IMR-90 (cell line): ENCODE measurements around the gene BRAF. TPM values are rescaled to one million over a fixed set of nuclear protein-coding genes. Genes with fewer than 3 reads are reported as not detected.

Experiments
- ATAC-seq: fragments of 200-7000 bp; cut with Tn5 transposase; 2 replicates; pipeline ENCODE4 v1.9.1; 2020; ENCODE audit warnings: low read depth, mild to moderate bottlenecking, moderate library complexity
- BruUV-seq: library from RNA; stranded (reverse); fragments of 400-500 nt; replicated peaks from 2 replicates; lab custom pipeline; 2021; lab: Mats Ljungman, UMichigan
- CTCF ChIA-PET: fragments of 300-600 bp; formaldehyde crosslinking; extraction: SDS; loops from one replicate; lab custom pipeline; 2021; ENCODE audit warnings: antibody characterized with exemption; lab: Yijun Ruan, JAX
- POLR2A ChIA-PET: fragments of 300-600 bp; sonication (Branson Sonifier 250); formaldehyde crosslinking; loops from one replicate; lab custom pipeline; 2022; ENCODE audit warnings: antibody characterized with exemption; ENCODE audit not compliant: unreplicated experiment; lab: Charles Lee
- DNase-seq: peaks from one replicate; pipeline ENCODE4 v3.0.0; 2013
- H2AFZ ChIP-seq: replicated peaks from 2 replicates; pipeline ENCODE3; 2013; ENCODE audit warnings: low read length, mild to moderate bottlenecking; ENCODE audit not compliant: poor library complexity
- H2AK5ac ChIP-seq: 2 replicates; pipeline ENCODE4 v1.6.1; 2013; ENCODE audit warnings: low read depth, low read length, inconsistent platforms
- H2AK9ac ChIP-seq: replicated peaks from 2 replicates; pipeline ENCODE3; 2013; ENCODE audit warnings: mild to moderate bottlenecking, low read depth, low read length, moderate library complexity; ENCODE audit not compliant: poor library complexity
- H2BK120ac ChIP-seq: 2 replicates; pipeline ENCODE4 v1.6.1; 2013; ENCODE audit warnings: low read depth, low read length, inconsistent platforms
- H2BK15ac ChIP-seq: 3 replicates; pipeline ENCODE4 v1.6.1; 2013; ENCODE audit warnings: low read depth, low read length, inconsistent platforms
- H2BK20ac ChIP-seq: 2 replicates; pipeline ENCODE4 v1.6.1; 2013; ENCODE audit warnings: low read depth, mild to moderate bottlenecking, inconsistent platforms, low read length, moderate library complexity
- H2BK5ac ChIP-seq: 2 replicates; pipeline ENCODE4 v1.6.1; 2013; ENCODE audit warnings: mild to moderate bottlenecking, low read depth, low read length, inconsistent platforms; ENCODE audit not compliant: poor library complexity, severe bottlenecking
- H3K14ac ChIP-seq: replicated peaks from 2 replicates; pipeline ENCODE4 v1.6.1; 2013; ENCODE audit warnings: low read depth, low read length, inconsistent platforms
- H3K18ac ChIP-seq: 2 replicates; pipeline ENCODE4 v1.6.1; 2013; ENCODE audit warnings: low read depth, low read length, control low read depth
- H3K23ac ChIP-seq: 2 replicates; pipeline ENCODE4 v1.6.1; 2013; ENCODE audit warnings: low read depth, low read length, inconsistent platforms
- H3K27ac ChIP-seq: 2 replicates; pipeline ENCODE4 v1.5.1; 2013; ENCODE audit warnings: mild to moderate bottlenecking, control low read depth, low read length; ENCODE audit not compliant: insufficient read depth
- H3K27me3 ChIP-seq: 2 replicates; pipeline ENCODE4 v1.6.1; 2013; ENCODE audit warnings: low read length; ENCODE audit not compliant: control insufficient read depth, insufficient read depth
- H3K36me3 ChIP-seq: 2 replicates; pipeline ENCODE4 v1.6.1; 2013; ENCODE audit warnings: low read length, mixed read lengths; ENCODE audit not compliant: control insufficient read depth, insufficient read depth
- H3K4ac ChIP-seq: 2 replicates; pipeline ENCODE4 v1.6.1; 2013; ENCODE audit warnings: low read depth, low read length, inconsistent platforms
- H3K4me1 ChIP-seq: 2 replicates; pipeline ENCODE4 v1.6.1; 2013; ENCODE audit warnings: low read length, mixed read lengths; ENCODE audit not compliant: control insufficient read depth, insufficient read depth
- H3K4me2 ChIP-seq: 2 replicates; pipeline ENCODE4 v1.6.1; 2013; ENCODE audit warnings: low read depth, mild to moderate bottlenecking, control low read depth, low read length, moderate library complexity
- H3K4me3 ChIP-seq: 2 replicates; pipeline ENCODE4 v1.5.1; 2013; ENCODE audit warnings: low read depth, mild to moderate bottlenecking, control low read depth, low read length, moderate library complexity; ENCODE audit not compliant: insufficient read depth
- H3K56ac ChIP-seq: 2 replicates; pipeline ENCODE4 v1.6.1; 2013; ENCODE audit warnings: low read length, inconsistent platforms; ENCODE audit not compliant: insufficient read depth; ENCODE audit errors: extremely low read depth
- H3K79me1 ChIP-seq, 2 experiments: 2 replicates each; pipeline ENCODE4 v1.6.1; 2013; ENCODE audit warnings: low read length in 2 of 2, inconsistent platforms in 1 of 2, low read depth in 1 of 2
- H3K9ac ChIP-seq: 2 replicates; pipeline ENCODE4 v1.6.1; 2013; ENCODE audit warnings: low read depth, low read length, control low read depth
- H3K9me1 ChIP-seq: 2 replicates; pipeline ENCODE4 v1.6.1; 2013; ENCODE audit warnings: low read length, inconsistent platforms; ENCODE audit not compliant: insufficient read depth
- H3K9me3 ChIP-seq: 2 replicates; pipeline ENCODE4 v1.6.1; 2013; ENCODE audit warnings: low read length; ENCODE audit not compliant: control insufficient read depth, insufficient read depth
- H4K20me1 ChIP-seq: 2 replicates; pipeline ENCODE4 v1.6.1; 2013; ENCODE audit warnings: low read length, inconsistent platforms; ENCODE audit not compliant: insufficient read depth
- H4K5ac ChIP-seq: 2 replicates; pipeline ENCODE4 v1.6.1; 2013; ENCODE audit warnings: mild to moderate bottlenecking, low read depth, low read length, control low read depth
- H4K8ac ChIP-seq, 2 experiments: 2 replicates each; pipeline ENCODE4 v1.6.1; 2013; ENCODE audit warnings: low read depth in 2 of 2, low read length in 2 of 2, control low read depth in 1 of 2, inconsistent platforms in 1 of 2
- H4K91ac ChIP-seq: 2 replicates; pipeline ENCODE4 v1.6.1; 2013; ENCODE audit warnings: low read depth, low read length, inconsistent platforms; ENCODE audit not compliant: insufficient read depth
- BHLHE40 ChIP-seq: fragments of 150-350 bp; IDR thresholded peaks from 2 replicates; pipeline ENCODE4 v1.6.1; 2016; ENCODE audit warnings: mild to moderate bottlenecking, low read depth, low read length
- CHD1 ChIP-seq: IDR thresholded peaks from 2 replicates; pipeline ENCODE4 v1.6.1; 2012; ENCODE audit warnings: low read depth, low read length, improper control_type of control experiment
- CTCF ChIP-seq: conservative IDR thresholded peaks from 2 replicates; pipeline ENCODE4 v1.5.1; 2012; ENCODE audit warnings: mild to moderate bottlenecking, low read depth, low read length, improper control_type of control experiment
- ELK1 ChIP-seq: fragments of 150-350 bp; IDR thresholded peaks from 2 replicates; pipeline ENCODE4 v1.6.1; 2016; ENCODE audit warnings: low read depth, mild to moderate bottlenecking, low read length, moderate library complexity, borderline replicate concordance
- FOS ChIP-seq: fragments of 150-350 bp; IDR thresholded peaks from 2 replicates; pipeline ENCODE4 v1.6.1; 2016; ENCODE audit warnings: low read depth, low read length
- MAFK ChIP-seq: IDR thresholded peaks from 2 replicates; pipeline ENCODE4 v1.6.1; 2012; ENCODE audit warnings: low read depth, low read length, improper control_type of control experiment
- MAZ ChIP-seq: IDR thresholded peaks from 2 replicates; pipeline ENCODE4 v1.6.1; 2012; ENCODE audit warnings: low read depth, mild to moderate bottlenecking, low read length, improper control_type of control experiment, moderate library complexity, borderline replicate concordance
- MXI1 ChIP-seq: IDR thresholded peaks from 2 replicates; pipeline ENCODE4 v1.6.1; 2012; ENCODE audit warnings: low read depth, mild to moderate bottlenecking, low read length, moderate library complexity, borderline replicate concordance
- POLR2A ChIP-seq: IDR thresholded peaks from 2 replicates; pipeline ENCODE4 v1.6.1; 2012; ENCODE audit warnings: mild to moderate bottlenecking, low read depth, low read length
- RAD21 ChIP-seq: IDR thresholded peaks from 2 replicates; pipeline ENCODE4 v1.6.1; 2012; ENCODE audit warnings: low read length, improper control_type of control experiment
- RCOR1 ChIP-seq: IDR thresholded peaks from 2 replicates; pipeline ENCODE4 v1.6.1; 2012; ENCODE audit warnings: mild to moderate bottlenecking, low read length, improper control_type of control experiment; ENCODE audit not compliant: insufficient replicate concordance
- RFX5 ChIP-seq: IDR thresholded peaks from 2 replicates; pipeline ENCODE4 v1.8.0; 2012; ENCODE audit warnings: low read depth, mild to moderate bottlenecking, low read length, moderate library complexity
- SMC3 ChIP-seq: fragments of 150-350 bp; IDR thresholded peaks from 2 replicates; pipeline ENCODE4 v1.6.1; 2016; ENCODE audit warnings: low read depth, mild to moderate bottlenecking, antibody characterized with exemption, low read length, moderate library complexity
- USF2 ChIP-seq: fragments of 150-350 bp; IDR thresholded peaks from 2 replicates; pipeline ENCODE4 v1.6.1; 2017; ENCODE audit warnings: mild to moderate bottlenecking, antibody characterized with exemption, low read length, low read depth
- WGBS, 2 experiments: methylation state at CpG; one replicate each; pipeline versions ENCODE4 v1.1.5 to v1.1.7; 2013; ENCODE audit warnings: missing lambda C conversion rate in 2 of 2; ENCODE audit not compliant: insufficient read length in 1 of 2; ENCODE audit errors: extremely low coverage in 2 of 2; 5-methylcytosine and 5-hydroxymethylcytosine counted together
- dilution Hi-C: fragments of 300-500 bp; cut with HindIII; formaldehyde crosslinking; loops from one replicate; pipeline ENCODE4 v1.14.3; 2018; ENCODE audit warnings: low sequenced_read_pairs; ENCODE audit not compliant: unreplicated experiment
- in situ Hi-C: fragments of 300-500 bp; cut with MboI; formaldehyde crosslinking; loops from 3 replicates; pipeline ENCODE4 v1.14.3; 2019; ENCODE audit warnings: low sequenced_read_pairs, inconsistent platforms, mixed read lengths
- intact Hi-C: fragments of 100-400 bp; cut with micrococcal nuclease; formaldehyde crosslinking; loops from 2 replicates; pipeline ENCODE4 v1.10.0; 2022
- polyA plus RNA-seq, 3 experiments: library from polyadenylated mRNA; depleted of rRNA; stranded (reverse); fragments of >200 nt; gene quantifications; 2 replicates each; pipeline ENCODE4 v1.2.3, GENCODE V29; 2012; ENCODE audit warnings: low replicate concordance in 1 of 3
- total RNA-seq: library from RNA; depleted of rRNA; stranded (reverse); fragments of >200 nt; gene quantifications from 2 replicates; pipeline ENCODE4 v1.2.3, GENCODE V29; 2012

The BRAF gene
- total and polyA plus RNA-seq, 2 of the 4 experiments (the other 2 are of a cell fraction), result 5.7 to 12.9 TPM

- H2BK20ac ChIP-seq, result no peak overlapping the region
- H3K56ac ChIP-seq, result no peak overlapping the region
- H2AK5ac ChIP-seq, result no peak overlapping the region
- no peaks in the 10 kb centered on the region for H3K27me3 ChIP-seq
- no peaks in the 10 kb centered on the region for H3K9me1 ChIP-seq
- no peak overlapping the region for H4K8ac ChIP-seq
- CTCF ChIA-PET, result interaction anchor here (0.6 to 2.7 kb wide), 13 partner anchors 9 to 839 kb away, joined by 3 to 11 read pairs (median 3); partner anchors contain the start of gene BRAF
- in situ Hi-C loops (loop anchor here (5.0 to 25.0 kb wide), 3 partner anchors 201 to 844 kb away; partner anchors contain the start of gene MRPS33), intact Hi-C loops (loop anchor here (1.0 kb wide), 4 partner anchors 112 to 839 kb away; no protein-coding TSS in a partner anchor), dilution Hi-C loops (no loop called here)
- no peak overlapping the region for H3K4me2 ChIP-seq
- no CpG with 5 or more reads among the region's 5 CpGs for WGBS, 2 experiments
- TF ChIP-seq POLR2A (no peak), RCOR1 (no peak), BHLHE40 (no peak), USF2 (no peak), RAD21 (peak; percentile 70), MAZ (no peak), ELK1 (no peak), CTCF (peak; percentile 72), FOS (no peak), RFX5 (no peak), MAFK (no peak), SMC3 (peak; percentile 85), CHD1 (no peak), MXI1 (no peak)
- POLR2A ChIA-PET, result interaction anchor here (0.6 kb wide), 1 partner anchor 20 kb away, joined by 3 read pairs; no protein-coding TSS in a partner anchor
- H3K23ac ChIP-seq, result no peak overlapping the region
- no peaks in the 10 kb centered on the region for H3K36me3 ChIP-seq
- peak; percentile 94 for ATAC-seq
- H2BK15ac ChIP-seq, result no peak overlapping the region
- H2AFZ ChIP-seq, result no peak overlapping the region
- H3K79me1 ChIP-seq, result peaks cover 0 to 4% of the 10 kb centered on the region in 2 experiments; a peak in 1 of 4 replicates
- no peak overlapping the region for H3K4me3 ChIP-seq
- no peak overlapping the region for H3K9ac ChIP-seq
- H2BK5ac ChIP-seq, result no peak overlapping the region
- H2BK120ac ChIP-seq, result no peak overlapping the region
- no peak overlapping the region for H4K91ac ChIP-seq
- no peaks in the 10 kb centered on the region; the same call in 1 of the 2 replicates for H4K20me1 ChIP-seq
- BruUV-seq, result no TSS peak
- H3K4ac ChIP-seq, result no peak overlapping the region
- H3K18ac ChIP-seq, result no peak overlapping the region
- no peaks in the 10 kb centered on the region for H3K9me3 ChIP-seq
- H3K14ac ChIP-seq, result no peak overlapping the region
- peak; percentile 66 for DNase-seq
- H2AK9ac ChIP-seq, result no peak overlapping the region
- H4K5ac ChIP-seq, result no peak overlapping the region
- H3K27ac ChIP-seq, result no peak overlapping the region
- peaks cover 2% of the 10 kb centered on the region; the same call in 1 of the 2 replicates for H3K4me1 ChIP-seq
Measured at GRCh38 chr7:140810830-140811556, 113.7 kb downstream of the BRAF start.
